ENCODE data around the gene KMT5C. TPM values are rescaled to one million over a fixed set of nuclear protein-coding genes. Genes with fewer than 3 reads are reported as not detected.

KMT5C gene
- total RNA-seq, 1 experiment from 2014 or later: 12.9 TPM

- Mint-ChIP-seq H3K27ac (ENCODE audit: low read depth, unreplicated experiment) (no peak within 1 kb of the TSS), H3K4me3 (ENCODE audit: unreplicated experiment) (no peak within 1 kb of the TSS), H3K36me3 (ENCODE audit: insufficient read depth, unreplicated experiment) (no peaks in the 10 kb centered on the region), H3K27me3 (ENCODE audit: insufficient read depth, unreplicated experiment) (no peaks in the 10 kb centered on the region), H3K9me3 (ENCODE audit: unreplicated experiment) (no peaks in the 10 kb centered on the region), H3K4me1 (ENCODE audit: insufficient read depth, unreplicated experiment) (no peaks in the 10 kb centered on the region)
- intact Hi-C loops (cut with micrococcal nuclease): no loop called here
- DNase-seq (ENCODE audit: unreplicated experiment): no peak
- ChIA-PET POLR2A (interaction anchor here (0.6 to 0.9 kb wide), 2 partner anchors 15 to 24 kb away, joined by 3 to 4 read pairs; partner anchors contain the start of gene KMT5C), CTCF (no interaction called here)
- no peak for TF ChIP-seq CTCF (IDR thresholded peaks at IDR 0.05; ENCODE audit: unreplicated experiment)
- BruUV-seq (replicated peaks): no TSS peak
Observed at GRCh38 chr19:55362990-55363716, 23.5 kb downstream of the KMT5C start, which contains the start of gene GARIN5B. Gene GARIN5B (minus strand): TSS chr19:55363260. CDS start chr19:55363066, 194 bp downstream.

GRCh38 chr19:55365245-55365644, 25.6 kb downstream of the KMT5C start:
- Mint-ChIP-seq H3K4me3 (ENCODE audit: unreplicated experiment) (no peak overlapping the region), H3K27me3 (ENCODE audit: insufficient read depth, unreplicated experiment) (peaks cover 4% of the 10 kb centered on the region), H3K27ac (ENCODE audit: low read depth, unreplicated experiment) (no peak overlapping the region), H3K9me3 (ENCODE audit: unreplicated experiment) (no peaks in the 10 kb centered on the region), H3K36me3 (ENCODE audit: insufficient read depth, unreplicated experiment) (peaks cover 6% of the 10 kb centered on the region), H3K4me1 (ENCODE audit: insufficient read depth, unreplicated experiment) (peaks cover 6% of the 10 kb centered on the region)
- no TSS peak for BruUV-seq (replicated peaks)
- DNase-seq (ENCODE audit: unreplicated experiment): no peak
- TF ChIP-seq CTCF (IDR thresholded peaks at IDR 0.05; ENCODE audit: unreplicated experiment): no peak
- ChIA-PET POLR2A (no interaction called here), CTCF (interaction anchor here (1.4 kb wide), 1 partner anchor 17 kb away, joined by 5 read pairs; no protein-coding TSS in a partner anchor)
- intact Hi-C loops (cut with micrococcal nuclease): no loop called here

- H3K4me1 Mint-ChIP-seq (ENCODE audit: insufficient read depth, unreplicated experiment): peaks cover 14% of the 10 kb centered on the region
- CTCF ChIA-PET: interaction anchor here (0.5 to 1.4 kb wide), 5 partner anchors 13 to 225 kb away, joined by 4 to 6 read pairs (median 5); partner anchors contain the start of gene TMEM238
- no peak overlapping the region for H3K27ac Mint-ChIP-seq (ENCODE audit: low read depth, unreplicated experiment)
- no TSS peak for BruUV-seq (replicated peaks)
- peaks cover 11% of the 10 kb centered on the region for H3K27me3 Mint-ChIP-seq (ENCODE audit: insufficient read depth, unreplicated experiment)
- intact Hi-C loops (cut with micrococcal nuclease): no loop called here
- DNase-seq (ENCODE audit: unreplicated experiment): no peak
- TF ChIP-seq CTCF (IDR thresholded peaks at IDR 0.05; ENCODE audit: unreplicated experiment): no peak
- POLR2A ChIA-PET: interaction anchor here (0.5 to 1.1 kb wide), 2 partner anchors 11 to 902 kb away, joined by 3 to 4 read pairs; partner anchors contain the start of gene LENG9
- no peak overlapping the region for H3K4me3 Mint-ChIP-seq (ENCODE audit: unreplicated experiment)
- H3K36me3 Mint-ChIP-seq (ENCODE audit: insufficient read depth, unreplicated experiment): peaks cover 10% of the 10 kb centered on the region
- no peaks in the 10 kb centered on the region for H3K9me3 Mint-ChIP-seq (ENCODE audit: unreplicated experiment)
Observed at GRCh38 chr19:55365964-55366363, 26.3 kb downstream of the KMT5C start.

- no peak for DNase-seq (ENCODE audit: unreplicated experiment)
- no TSS peak for BruUV-seq (replicated peaks)
- ChIA-PET POLR2A (interaction anchor here (0.6 to 1.1 kb wide), 2 partner anchors 11 to 74 kb away, joined by 3 to 4 read pairs; no protein-coding TSS in a partner anchor), CTCF (interaction anchor here (0.5 to 1.4 kb wide), 4 partner anchors 14 to 226 kb away, joined by 3 to 6 read pairs (median 4); partner anchors contain the start of gene TMEM238)
- H3K27me3 Mint-ChIP-seq (ENCODE audit: insufficient read depth, unreplicated experiment): peaks cover 17% of the 10 kb centered on the region
- intact Hi-C loops (cut with micrococcal nuclease): no loop called here
- H3K36me3 Mint-ChIP-seq (ENCODE audit: insufficient read depth, unreplicated experiment): peaks cover 10% of the 10 kb centered on the region
- peaks cover 15% of the 10 kb centered on the region for H3K4me1 Mint-ChIP-seq (ENCODE audit: insufficient read depth, unreplicated experiment)
- no peak for TF ChIP-seq CTCF (IDR thresholded peaks at IDR 0.05; ENCODE audit: unreplicated experiment)
- no peaks in the 10 kb centered on the region for H3K9me3 Mint-ChIP-seq (ENCODE audit: unreplicated experiment)
- no peak overlapping the region for H3K27ac Mint-ChIP-seq (ENCODE audit: low read depth, unreplicated experiment)
- no peak overlapping the region for H3K4me3 Mint-ChIP-seq (ENCODE audit: unreplicated experiment)
Observed at GRCh38 chr19:55366790-55367189, 27.1 kb downstream of the KMT5C start.

Measured in MCF 10A (cell line).